Small intestine (tissue), 16 donors: ENCODE measurements around the gene ASIC5. TPM values are rescaled to one million over a fixed set of nuclear protein-coding genes. Genes with fewer than 3 reads are reported as not detected.

ENCODE experiments used
- DNase-seq, 2 donors: peaks; one replicate each; pipeline versions ENCODE4 v3.0.0 to v3.0.0-alpha.2; 2013
- FAIRE-seq: peaks from 2 replicates; lab custom pipeline; 2012; peaks lifted over from hg19 to GRCh38; lab: Jason Lieb, UNC
- H3K27ac ChIP-seq, 3 donors: one replicate each; pipeline ENCODE4 v1.5.1; 2013; ENCODE audit warnings: low read length in 2 of 3, mild to moderate bottlenecking in 2 of 3, control low read depth in 1 of 3, inconsistent platforms in 1 of 3, low read depth in 1 of 3, moderate library complexity in 1 of 3
- H3K27me3 ChIP-seq, 3 donors: one replicate each; pipeline ENCODE4 v1.6.1; 2013; ENCODE audit warnings: low read length in 3 of 3, inconsistent platforms in 1 of 3; ENCODE audit not compliant: control insufficient read depth in 3 of 3, insufficient read depth in 3 of 3
- H3K36me3 ChIP-seq, 3 donors: one replicate each; pipeline ENCODE4 v1.6.1; 2013; ENCODE audit warnings: low read length in 3 of 3, inconsistent platforms in 1 of 3, low read depth in 1 of 3, mild to moderate bottlenecking in 1 of 3, moderate library complexity in 1 of 3; ENCODE audit not compliant: control insufficient read depth in 3 of 3, insufficient read depth in 2 of 3
- H3K4me1 ChIP-seq, 3 donors: one replicate each; pipeline ENCODE4 v1.6.1; 2013; ENCODE audit warnings: low read length in 2 of 3, inconsistent platforms in 1 of 3, low read depth in 1 of 3, mild to moderate bottlenecking in 1 of 3, moderate library complexity in 1 of 3; ENCODE audit not compliant: control insufficient read depth in 3 of 3, insufficient read depth in 2 of 3
- H3K4me3 ChIP-seq, 3 donors: one replicate each; pipeline ENCODE4 v1.5.1; 2013; ENCODE audit warnings: low read length in 3 of 3, control low read depth in 1 of 3, inconsistent platforms in 1 of 3, low read depth in 1 of 3, mild to moderate bottlenecking in 1 of 3, moderate library complexity in 1 of 3
- H3K9me3 ChIP-seq, 2 donors: one replicate each; pipeline ENCODE4 v1.6.1; 2013; ENCODE audit warnings: low read depth in 1 of 2, low read length in 1 of 2; ENCODE audit not compliant: control insufficient read depth in 2 of 2, insufficient read depth in 1 of 2
- WGBS, 3 donors: extraction: QIAGEN DNeasy Blood & Tissue Kit; methylation state at CpG; one replicate each; pipeline ENCODE4 v1.1.7; 2013; 5-methylcytosine and 5-hydroxymethylcytosine counted together
- long read RNA-seq, 10 donors: transcript quantifications; one replicate each; lab custom pipeline, GENCODE V29; 2026
- polyA plus RNA-seq, 4 donors: library from polyadenylated mRNA; stranded (reverse) in 3 of 4; unstranded in 1 of 4; fragments of 200-250 nt in 3 of 4; fragments of 120-200 nt in 1 of 4; gene quantifications; one replicate each; pipeline versions ENCODE4 v1.2.1 to v1.2.3, GENCODE V29; 2013
- donor health status: healthy with polysubstance abuse.
- donor health status: control.
- donor health status: control.
- donor health status: Bipolar disorder and iron deficiency.
- donor health status: healthy.

ASIC5 gene, protein sequence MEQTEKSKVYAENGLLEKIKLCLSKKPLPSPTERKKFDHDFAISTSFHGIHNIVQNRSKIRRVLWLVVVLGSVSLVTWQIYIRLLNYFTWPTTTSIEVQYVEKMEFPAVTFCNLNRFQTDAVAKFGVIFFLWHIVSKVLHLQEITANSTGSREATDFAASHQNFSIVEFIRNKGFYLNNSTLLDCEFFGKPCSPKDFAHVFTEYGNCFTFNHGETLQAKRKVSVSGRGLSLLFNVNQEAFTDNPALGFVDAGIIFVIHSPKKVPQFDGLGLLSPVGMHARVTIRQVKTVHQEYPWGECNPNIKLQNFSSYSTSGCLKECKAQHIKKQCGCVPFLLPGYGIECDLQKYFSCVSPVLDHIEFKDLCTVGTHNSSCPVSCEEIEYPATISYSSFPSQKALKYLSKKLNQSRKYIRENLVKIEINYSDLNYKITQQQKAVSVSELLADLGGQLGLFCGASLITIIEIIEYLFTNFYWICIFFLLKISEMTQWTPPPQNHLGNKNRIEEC
- polyA plus RNA-seq, result 1 to 10 TPM in 1 of 4 donors, not detected in 3; 1.0 TPM
- long read RNA-seq, donor 1, result 0 reads
- long read RNA-seq, donor 2, result 0 reads
- long read RNA-seq, donor 3, result 0 reads
- long read RNA-seq, donor 4, result 0 reads
- long read RNA-seq, donor 5, result 0 reads
- long read RNA-seq, donor 6, result 0 reads
- long read RNA-seq, donor 7, result 0 reads
- long read RNA-seq, donor 8, result 0 reads
- long read RNA-seq, donor 9, result 0 reads
- long read RNA-seq, donor 10, result 0 reads

DNA sequence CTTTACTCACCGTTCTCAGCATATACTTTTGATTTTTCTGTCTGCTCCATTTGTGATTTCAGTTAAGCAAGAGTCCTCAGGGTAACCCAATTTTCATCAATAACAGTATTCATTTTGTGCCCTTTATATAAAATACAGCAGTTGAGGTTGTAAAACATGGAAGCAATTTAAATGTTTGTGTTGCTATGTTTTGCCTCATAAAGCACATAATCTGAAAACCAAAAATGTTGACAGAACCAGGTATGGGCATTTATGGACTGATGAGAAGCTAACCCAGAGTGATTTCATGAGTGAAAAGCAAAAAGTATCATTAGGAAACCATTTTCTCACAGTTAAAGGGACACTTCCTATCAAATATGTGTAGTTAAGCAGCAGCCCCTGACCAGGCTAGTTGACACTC is at the start of gene ASIC5:
ASIC5 (minus strand) TSS at position 101 of the 400 bp plus-strand sequence; CDS start at position 50, 51 bp downstream.
- no peak within 1 kb of the TSS for H3K4me3 ChIP-seq
- H3K36me3 ChIP-seq, result no peaks in the 10 kb centered on the region
- FAIRE-seq (no peak), DNase-seq (no peak)
- 4 to 47% (median 8%) methylated on average over 1 of the region's 1 CpG for WGBS, 3 donors
- no peaks in the 10 kb centered on the region for H3K4me1 ChIP-seq
- H3K9me3 ChIP-seq, result peaks cover 0 to 7% of the 10 kb centered on the region in 2 donors
- no peaks in the 10 kb centered on the region for H3K27me3 ChIP-seq
- no peak within 1 kb of the TSS for H3K27ac ChIP-seq

DNA sequence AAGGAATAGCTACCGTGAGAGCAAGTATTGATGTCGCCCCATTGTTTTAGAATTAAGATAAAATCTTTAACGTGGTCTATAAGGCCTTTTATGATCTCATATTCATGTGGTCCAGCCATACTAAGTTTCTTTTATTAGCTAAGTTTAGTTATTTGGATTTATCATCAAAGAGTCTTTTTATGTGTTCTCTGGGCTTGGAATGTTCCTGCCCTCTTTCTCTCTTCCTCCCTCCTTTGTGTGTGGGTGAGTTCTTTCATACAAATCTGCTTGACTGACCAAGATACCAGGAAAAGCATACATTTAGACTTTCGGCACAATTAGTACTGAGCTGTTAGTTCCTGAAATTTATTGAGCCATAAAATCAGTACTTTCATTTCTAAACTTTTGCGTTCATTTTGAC is 48.7 kb upstream of the ASIC5 start:
- H3K9me3 ChIP-seq, result no peaks in the 10 kb centered on the region
- 26 to 55% (median 37%) methylated on average over 5 of the region's 5 CpGs for WGBS, 3 donors
- no peak overlapping the region for H3K4me3 ChIP-seq
- no peaks in the 10 kb centered on the region for H3K27me3 ChIP-seq
- FAIRE-seq (no peak), DNase-seq (no peak)
- no peaks in the 10 kb centered on the region for H3K4me1 ChIP-seq
- no peaks in the 10 kb centered on the region for H3K36me3 ChIP-seq
- H3K27ac ChIP-seq, result no peak overlapping the region

DNA sequence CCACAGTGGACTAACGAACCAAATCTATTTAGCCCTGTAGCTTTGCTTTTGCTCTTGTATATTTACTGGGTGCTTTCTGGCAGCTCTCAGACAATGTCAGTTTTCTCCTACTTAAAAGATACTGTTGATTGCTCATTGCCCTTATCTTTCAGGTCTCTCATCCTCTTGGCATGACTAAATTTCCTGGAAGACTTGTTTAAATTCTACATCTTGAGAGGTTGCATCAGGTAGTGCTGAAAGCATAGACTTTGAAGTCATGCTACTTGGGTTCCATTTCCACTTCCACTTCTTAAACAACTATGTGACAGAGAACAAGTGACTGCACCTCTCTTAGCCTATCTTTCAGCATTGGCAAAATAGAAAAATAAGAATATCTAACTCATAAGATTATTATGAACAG is 45.8 kb upstream of the ASIC5 start:
- no peak for FAIRE-seq
- peaks cover 0 to 9% (median 2%) of the 10 kb centered on the region in 3 donors for H3K4me1 ChIP-seq
- H3K27ac ChIP-seq, result no peak overlapping the region
- no peak overlapping the region for H3K4me3 ChIP-seq
- DNase-seq, result no peak
- no peaks in the 10 kb centered on the region for H3K36me3 ChIP-seq
- WGBS, 3 donors, result 75 to 85% (median 85%) methylated on average over 1 of the region's 1 CpG
- no peaks in the 10 kb centered on the region for H3K27me3 ChIP-seq
- no peaks in the 10 kb centered on the region for H3K9me3 ChIP-seq

DNA sequence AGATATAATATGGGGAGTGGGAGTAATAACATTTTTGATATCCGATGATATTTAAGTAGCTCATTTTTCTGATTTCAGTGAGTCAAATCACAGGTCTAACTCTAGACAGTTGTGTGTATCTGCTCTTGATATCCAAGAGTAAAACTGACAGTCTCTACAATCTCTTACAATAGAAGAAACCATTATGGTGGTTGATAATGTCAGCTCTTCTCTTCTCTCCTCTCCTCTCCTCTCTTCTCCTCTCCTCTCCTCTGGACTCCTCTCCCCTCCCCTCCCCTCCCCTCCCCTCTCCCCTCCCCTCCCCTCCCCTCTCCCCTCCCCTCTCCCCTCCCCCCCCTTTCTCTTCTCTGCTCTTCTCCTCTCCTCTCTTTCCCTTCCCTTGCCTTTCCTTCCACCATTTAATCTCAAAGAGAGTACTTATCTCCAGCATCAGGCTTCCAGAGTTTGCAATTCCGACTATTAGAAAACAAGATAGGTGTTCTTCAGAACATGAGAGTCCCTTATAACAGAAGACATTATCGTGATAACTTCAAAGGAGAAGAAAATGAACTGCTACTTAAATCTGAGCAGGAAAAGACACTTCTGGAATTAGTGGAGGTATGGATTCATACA is 43.6 kb upstream of the ASIC5 start:
- H3K27ac ChIP-seq, result no peak overlapping the region
- no peak overlapping the region for H3K4me3 ChIP-seq
- no peak for DNase-seq
- no peaks in the 10 kb centered on the region for H3K27me3 ChIP-seq
- no peaks in the 10 kb centered on the region for H3K9me3 ChIP-seq
- FAIRE-seq, result no peak
- H3K36me3 ChIP-seq, result no peaks in the 10 kb centered on the region
- H3K4me1 ChIP-seq, result peaks cover 0 to 14% (median 2%) of the 10 kb centered on the region in 3 donors
- 88 to 97% (median 91%) methylated on average over 3 of the region's 3 CpGs for WGBS, 3 donors

DNA sequence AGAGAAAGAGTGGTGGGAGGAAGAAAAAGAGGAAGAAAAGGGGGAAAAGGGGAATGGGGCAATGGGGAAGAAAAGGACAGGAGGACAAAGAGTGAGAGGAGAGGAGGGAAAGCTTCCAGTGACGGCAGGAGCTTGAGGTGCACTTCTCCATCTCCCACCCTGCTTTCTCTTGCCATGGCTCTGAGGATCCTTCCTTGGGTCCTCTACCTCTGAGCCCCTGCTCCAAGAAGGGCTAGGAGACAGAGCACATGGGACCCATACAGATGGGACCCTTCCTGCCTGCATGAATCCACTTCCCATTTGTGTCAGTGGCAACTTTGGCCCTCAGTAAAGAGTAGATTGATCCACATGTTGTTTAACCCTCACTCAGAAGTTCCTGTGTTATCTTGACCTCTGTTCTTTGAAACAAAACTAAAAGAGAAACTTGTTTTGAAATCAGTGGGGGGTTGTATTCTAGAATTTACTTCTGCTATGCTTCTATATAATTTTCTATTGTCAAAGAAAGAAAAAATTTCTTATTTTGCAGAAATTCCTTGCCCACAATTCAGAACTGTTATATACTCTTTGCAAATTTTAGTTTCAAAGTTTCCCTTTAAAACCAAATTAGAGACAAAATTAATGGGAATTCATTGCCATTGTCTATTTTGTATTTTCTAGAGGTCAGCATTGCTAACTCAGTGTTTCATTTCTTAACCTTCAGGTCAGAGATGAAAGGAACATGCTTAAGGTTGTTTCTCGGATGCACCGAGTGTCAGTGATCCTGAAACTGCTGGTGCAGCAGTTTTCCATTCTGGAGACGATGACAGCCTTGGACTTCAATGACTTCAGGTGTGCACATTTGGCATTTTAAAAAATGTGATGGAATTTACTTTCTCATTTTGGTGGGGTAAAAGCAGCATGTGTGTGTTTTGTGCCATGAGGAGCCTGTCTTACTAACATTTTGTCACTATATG is 42.4 kb upstream of the ASIC5 start:
- no peaks in the 10 kb centered on the region for H3K9me3 ChIP-seq
- H3K4me1 ChIP-seq, result peaks cover 0 to 14% (median 2%) of the 10 kb centered on the region in 3 donors
- FAIRE-seq (no peak), DNase-seq (peak in 1 of 2 donors; percentile 42)
- no peaks in the 10 kb centered on the region for H3K36me3 ChIP-seq
- H3K27me3 ChIP-seq, result no peaks in the 10 kb centered on the region
- H3K27ac ChIP-seq, result peak overlapping the region in 1 of 3 donors; percentile 37
- H3K4me3 ChIP-seq, result no peak overlapping the region
- WGBS, 3 donors, result 79 to 85% (median 83%) methylated on average over 4 of the region's 4 CpGs

DNA sequence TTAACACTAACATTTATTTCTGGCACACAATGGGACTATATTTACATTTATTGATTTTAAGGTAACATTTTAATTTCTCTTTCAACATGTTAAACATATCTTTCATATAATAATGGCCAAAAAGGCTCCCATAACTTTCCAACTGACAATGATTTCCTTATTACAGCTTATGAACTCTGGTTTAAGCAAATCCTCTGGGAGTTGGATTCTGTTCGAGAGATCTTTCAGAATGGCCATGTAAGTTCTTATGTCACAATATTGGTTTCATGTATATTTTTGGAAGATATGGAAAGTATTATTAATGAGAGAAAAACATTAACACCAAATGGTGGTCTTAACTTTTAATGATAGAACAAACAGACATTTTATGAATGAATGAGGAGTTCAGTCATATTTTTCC is 41.5 kb upstream of the ASIC5 start:
- FAIRE-seq, result no peak
- no peaks in the 10 kb centered on the region for H3K27me3 ChIP-seq
- no peaks in the 10 kb centered on the region for H3K9me3 ChIP-seq
- H3K4me3 ChIP-seq, result no peak overlapping the region
- no peaks in the 10 kb centered on the region for H3K36me3 ChIP-seq
- whole genome bisulfite sequencing, 3 donors, result 77 to 90% (median 82%) methylated on average over 1 of the region's 1 CpG
- DNase-seq, result no peak
- peaks cover 0 to 14% (median 2%) of the 10 kb centered on the region in 3 donors for H3K4me1 ChIP-seq
- H3K27ac ChIP-seq, result no peak overlapping the region

DNA sequence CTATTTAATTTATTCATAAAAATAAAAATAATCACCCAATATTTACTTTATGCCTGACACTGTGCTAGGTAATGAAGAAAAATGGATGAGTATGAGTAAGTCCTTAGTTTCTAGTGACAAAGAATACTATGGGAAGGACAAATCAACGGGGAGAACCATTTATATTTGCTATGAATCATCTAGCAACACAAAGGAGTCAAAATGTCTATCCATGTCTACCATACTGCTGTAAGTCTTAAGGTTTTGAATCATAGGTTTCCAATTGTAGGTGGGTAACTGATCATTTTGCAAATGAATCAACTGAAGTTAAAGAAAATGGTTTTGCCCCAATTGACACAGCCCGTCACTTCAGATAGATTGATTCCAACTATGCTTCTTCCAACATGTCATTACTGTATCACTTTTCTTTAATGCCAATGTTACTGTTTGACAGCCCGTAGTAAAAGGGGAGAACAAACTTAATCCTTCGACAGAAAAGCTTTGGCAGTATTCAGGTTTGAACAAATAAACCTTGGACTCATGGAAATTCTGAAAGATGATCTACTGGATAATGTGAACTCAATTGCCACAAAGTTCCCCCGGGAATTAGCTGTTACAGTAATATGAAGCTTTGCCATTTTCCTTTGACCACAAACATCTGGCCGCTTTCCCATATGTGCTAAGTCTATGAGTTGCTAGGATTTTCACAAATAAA is 40.6 kb upstream of the ASIC5 start:
- Histone ChIP-seq H3K27me3 (no peaks in the 10 kb centered on the region), H3K4me1 (peaks cover 0 to 14% (median 2%) of the 10 kb centered on the region in 3 donors), H3K9me3 (no peaks in the 10 kb centered on the region), H3K4me3 (no peak overlapping the region), H3K36me3 (no peaks in the 10 kb centered on the region), H3K27ac (no peak overlapping the region)
- 49 to 58% (median 50%) methylated on average over 6 of the region's 6 CpGs for WGBS, 3 donors
- DNase-seq (peak in 1 of 2 donors; percentile 32), FAIRE-seq (no peak)
